ENCODE measurements around the gene CLIC3. TPM values are rescaled to one million over a fixed set of nuclear protein-coding genes. Genes with fewer than 3 reads are reported as not detected.

CLIC3 gene
- total and polyA plus RNA-seq, 8 donors: 0.24 to 1.3 (median 0.41) TPM; not detected in 1

DNA sequence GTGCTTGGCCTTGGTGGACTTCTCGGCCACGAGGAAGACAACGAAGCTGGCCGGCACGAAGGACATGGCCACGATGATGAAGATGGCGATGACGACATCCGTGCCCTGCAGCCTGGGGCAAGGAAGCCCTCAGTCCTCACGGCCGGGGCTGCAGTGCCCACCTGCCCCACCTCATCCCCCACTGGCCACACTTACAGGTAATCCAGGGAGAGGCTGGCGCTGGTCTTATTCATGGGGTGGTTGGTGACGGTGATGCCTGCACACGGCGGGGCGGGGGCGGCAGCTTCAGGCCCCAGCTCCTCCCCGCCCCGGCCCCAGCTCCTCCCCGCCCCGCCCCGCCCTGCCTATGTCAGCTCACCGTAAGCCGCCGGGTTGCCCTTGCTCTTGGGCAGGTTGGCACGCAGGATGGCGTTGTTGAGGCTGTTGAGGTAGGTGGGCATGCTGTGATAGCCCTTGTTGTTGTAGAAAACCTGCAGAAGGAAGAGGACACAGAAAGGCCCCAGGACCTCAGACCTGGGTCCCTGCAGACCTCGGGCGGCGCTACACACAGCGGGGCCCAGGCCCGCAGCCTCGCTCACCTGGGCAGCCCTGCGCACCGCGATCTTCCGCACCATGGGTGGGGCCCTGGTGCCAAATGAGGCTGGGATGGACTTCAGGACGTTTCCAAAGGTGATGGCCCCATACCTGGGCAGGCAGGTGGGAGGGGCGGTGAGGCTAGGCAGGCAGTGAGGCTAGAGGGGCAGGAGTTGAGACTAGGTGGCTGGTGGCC, 15.7 kb upstream of the CLIC3 start:
- no peaks in the 10 kb centered on the region for H3K9me3 ChIP-seq
- no peaks in the 10 kb centered on the region for H3K27me3 ChIP-seq
- TF ChIP-seq, protein P1, sequence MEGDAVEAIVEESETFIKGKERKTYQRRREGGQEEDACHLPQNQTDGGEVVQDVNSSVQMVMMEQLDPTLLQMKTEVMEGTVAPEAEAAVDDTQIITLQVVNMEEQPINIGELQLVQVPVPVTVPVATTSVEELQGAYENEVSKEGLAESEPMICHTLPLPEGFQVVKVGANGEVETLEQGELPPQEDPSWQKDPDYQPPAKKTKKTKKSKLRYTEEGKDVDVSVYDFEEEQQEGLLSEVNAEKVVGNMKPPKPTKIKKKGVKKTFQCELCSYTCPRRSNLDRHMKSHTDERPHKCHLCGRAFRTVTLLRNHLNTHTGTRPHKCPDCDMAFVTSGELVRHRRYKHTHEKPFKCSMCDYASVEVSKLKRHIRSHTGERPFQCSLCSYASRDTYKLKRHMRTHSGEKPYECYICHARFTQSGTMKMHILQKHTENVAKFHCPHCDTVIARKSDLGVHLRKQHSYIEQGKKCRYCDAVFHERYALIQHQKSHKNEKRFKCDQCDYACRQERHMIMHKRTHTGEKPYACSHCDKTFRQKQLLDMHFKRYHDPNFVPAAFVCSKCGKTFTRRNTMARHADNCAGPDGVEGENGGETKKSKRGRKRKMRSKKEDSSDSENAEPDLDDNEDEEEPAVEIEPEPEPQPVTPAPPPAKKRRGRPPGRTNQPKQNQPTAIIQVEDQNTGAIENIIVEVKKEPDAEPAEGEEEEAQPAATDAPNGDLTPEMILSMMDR (IDR thresholded peaks at IDR 0.05): no peak
- WGBS, 2 donors: 92 to 96% methylated on average over 39 of the region's 39 CpGs
- ATAC-seq (no peak), FAIRE-seq (no peak), DNase-seq (no peak)
- no peak overlapping the region for H3K4me3 ChIP-seq
- no peak overlapping the region for H3K27ac ChIP-seq
- no peaks in the 10 kb centered on the region for H3K4me1 ChIP-seq
- peaks cover 0 to 38% (median 0%) of the 10 kb centered on the region in 3 donors for H3K36me3 ChIP-seq
- intact Hi-C loops (cut with DNase I): no loop called here

DNA sequence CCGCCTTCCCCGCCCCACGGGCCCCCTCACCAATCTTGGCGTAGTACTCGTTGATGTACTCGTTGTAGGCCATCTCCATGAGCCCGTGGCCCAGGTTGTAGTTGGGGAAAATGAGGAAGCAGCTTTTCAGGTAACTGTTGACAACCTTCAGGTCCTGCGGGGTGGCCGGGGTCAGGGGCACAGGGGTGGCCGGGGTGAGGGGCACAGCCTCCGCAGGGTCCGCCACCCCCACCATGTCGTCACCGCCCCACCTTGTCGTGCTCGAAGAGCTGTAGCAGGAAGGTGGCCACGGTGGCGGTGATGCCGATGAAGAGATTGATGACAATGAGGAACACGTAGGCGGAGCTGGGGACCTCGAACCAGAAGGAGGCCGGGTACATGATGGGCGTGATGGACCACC, 14.8 kb upstream of the CLIC3 start:
- FAIRE-seq (no peak), ATAC-seq (no peak), DNase-seq (no peak)
- Histone ChIP-seq H3K36me3 (peaks cover 0 to 36% (median 0%) of the 10 kb centered on the region in 3 donors), H3K9me3 (no peaks in the 10 kb centered on the region), H3K4me3 (no peak overlapping the region), H3K4me1 (no peaks in the 10 kb centered on the region), H3K27ac (no peak overlapping the region), H3K27me3 (no peaks in the 10 kb centered on the region)
- intact Hi-C loops (cut with DNase I): no loop called here
- TF ChIP-seq, protein P1 (IDR thresholded peaks at IDR 0.05): no peak
- WGBS, 2 donors: 94 to 97% methylated on average over 23 to 24 of the region's 24 CpGs

DNA sequence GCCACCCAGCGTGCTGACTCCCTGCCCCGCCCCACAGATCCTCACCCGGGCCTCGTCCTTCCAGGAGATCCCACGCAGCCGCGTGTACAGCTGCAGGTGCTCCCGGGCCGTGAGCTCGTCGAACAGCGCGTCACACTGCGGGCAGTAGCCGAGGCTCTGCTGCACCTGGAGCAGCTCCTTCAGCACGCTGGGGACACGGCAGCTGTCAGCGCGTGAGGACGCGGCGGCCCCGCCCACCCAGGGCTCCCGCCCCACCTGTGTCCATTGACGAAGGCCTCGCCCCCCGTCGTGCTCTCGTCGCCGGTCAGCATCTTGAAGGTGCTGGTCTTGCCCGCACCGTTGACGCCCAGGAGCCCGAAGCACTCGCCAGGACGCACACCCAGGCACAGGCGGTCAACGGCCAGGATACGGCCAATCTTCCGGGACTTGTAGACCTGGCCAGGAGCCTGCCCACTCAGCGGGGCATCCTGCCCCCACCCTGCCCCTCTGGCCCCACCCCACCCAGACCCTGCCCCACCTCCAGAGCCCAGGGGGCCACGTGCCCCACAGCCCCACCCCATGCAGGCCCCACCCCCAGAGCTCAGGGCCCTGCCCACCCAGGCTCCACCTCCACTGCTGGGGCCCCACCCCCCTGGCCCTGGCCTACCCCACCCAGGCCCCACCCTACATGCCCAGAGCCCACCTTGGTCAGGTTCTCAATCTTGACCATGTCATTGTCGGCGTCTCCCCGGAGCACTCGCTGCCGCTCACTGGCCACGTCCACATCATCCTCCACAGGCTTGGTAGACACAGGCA, 13.8 kb upstream of the CLIC3 start:
- H3K9me3 ChIP-seq: no peaks in the 10 kb centered on the region
- TF ChIP-seq, protein P1 (IDR thresholded peaks at IDR 0.05): no peak
- WGBS, 2 donors: 95 to 97% methylated on average over 45 to 49 of the region's 49 CpGs
- no peak overlapping the region for H3K27ac ChIP-seq
- no peak for ATAC-seq
- no peaks in the 10 kb centered on the region for H3K27me3 ChIP-seq
- H3K4me3 ChIP-seq: no peak overlapping the region
- no peaks in the 10 kb centered on the region for H3K4me1 ChIP-seq
- DNase-seq: no peak
- peaks cover 0 to 27% (median 0%) of the 10 kb centered on the region in 3 donors for H3K36me3 ChIP-seq
- FAIRE-seq: no peak
- intact Hi-C loops (cut with DNase I): no loop called here

DNA sequence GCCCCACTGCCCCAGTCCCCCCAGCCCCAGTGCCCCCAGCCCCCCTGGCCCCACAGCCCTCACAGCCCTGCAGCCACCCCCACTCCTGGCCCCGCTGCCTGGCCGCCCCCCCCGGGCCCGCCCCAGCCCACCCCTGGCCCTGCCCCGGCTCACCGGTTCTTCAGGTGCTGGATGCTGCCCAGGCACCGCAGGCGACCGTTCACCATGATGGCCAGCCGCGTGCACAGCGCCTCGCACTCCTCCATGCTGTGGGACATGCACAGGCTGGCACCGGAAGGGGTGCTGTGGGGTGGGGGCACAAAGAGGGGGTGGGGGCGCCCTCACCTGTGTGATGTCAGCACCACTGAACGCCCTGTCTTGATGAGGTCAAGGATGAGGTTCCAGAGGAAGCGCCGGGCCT, 12.8 kb upstream of the CLIC3 start:
- no peaks in the 10 kb centered on the region for H3K27me3 ChIP-seq
- intact Hi-C loops (cut with DNase I): no loop called here
- no peaks in the 10 kb centered on the region for H3K9me3 ChIP-seq
- FAIRE-seq (no peak), ATAC-seq (no peak), DNase-seq (no peak)
- H3K4me3 ChIP-seq: no peak overlapping the region
- TF ChIP-seq, protein P1 (IDR thresholded peaks at IDR 0.05): no peak
- 93 to 96% methylated on average over 12 to 18 of the region's 18 CpGs for WGBS, 2 donors
- no peak overlapping the region for H3K27ac ChIP-seq
- no peaks in the 10 kb centered on the region for H3K4me1 ChIP-seq
- peaks cover 0 to 22% (median 0%) of the 10 kb centered on the region in 3 donors for H3K36me3 ChIP-seq

All from pancreas (tissue), 10 donors.